HG03442 (cell line): ENCODE data around the gene H1-8.

Experiments used
- ATAC-seq: cut with Tn5 transposase; IDR thresholded peaks from one replicate; pipeline ENCODE4 v1.9.1; 2021; ENCODE audit warnings: mild to moderate bottlenecking, moderate library complexity; ENCODE audit not compliant: unreplicated experiment

H1-8 gene

GRCh38 chr3:129569856-129570255, 26.9 kb downstream of the H1-8 start:
- ATAC-seq, result no peak

- ATAC-seq, result no peak
Observed at GRCh38 chr3:129571605-129572547, 28.9 kb downstream of the H1-8 start.

DNA sequence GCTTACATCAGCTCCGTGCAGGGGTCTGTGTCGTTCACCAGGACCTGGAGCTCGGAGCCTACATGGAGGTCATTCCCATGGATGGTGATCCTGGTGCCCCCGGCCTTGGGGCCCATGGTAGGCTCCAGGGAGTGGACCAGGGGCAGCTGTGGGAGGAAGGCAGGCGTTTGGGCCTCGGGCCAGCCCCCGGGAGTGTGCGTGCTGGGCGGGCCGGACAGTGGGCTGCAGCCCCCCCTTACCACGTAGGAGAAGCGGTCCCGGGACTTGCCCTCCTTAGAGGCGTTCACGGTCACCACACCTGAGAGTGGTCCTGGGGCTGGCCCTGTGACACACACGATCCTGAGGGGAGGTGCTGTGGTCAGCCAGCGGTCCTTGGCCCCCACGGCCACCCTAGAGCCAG, 29.6 kb downstream of the H1-8 start:
- no peak for ATAC-seq

DNA sequence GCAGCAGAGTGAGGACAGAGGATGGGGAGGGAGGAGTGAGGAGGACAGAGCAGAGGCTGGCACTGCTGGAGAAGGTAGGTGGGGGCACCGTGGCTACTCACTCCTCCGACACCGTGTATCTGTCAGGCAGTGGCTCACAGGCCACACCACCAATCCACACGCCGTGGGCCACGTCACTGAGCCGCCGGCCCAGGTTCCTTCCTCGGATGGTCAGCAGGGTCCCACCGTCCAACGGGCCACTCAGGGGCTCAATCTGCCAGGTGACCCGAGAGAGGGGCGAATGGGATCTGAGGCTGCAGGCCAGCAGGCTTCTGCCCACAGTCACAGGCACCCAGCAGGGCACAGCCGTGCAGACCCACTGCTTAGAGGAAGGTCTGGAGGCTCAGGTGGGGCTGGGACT, 30.5 kb downstream of the H1-8 start:
- ATAC-seq, result no peak

- ATAC-seq, result no peak
Observed at GRCh38 chr3:129574206-129574605, 31.2 kb downstream of the H1-8 start.

- ATAC-seq, result no peak
Observed at GRCh38 chr3:129575233-129575996, 32.4 kb downstream of the H1-8 start.

DNA sequence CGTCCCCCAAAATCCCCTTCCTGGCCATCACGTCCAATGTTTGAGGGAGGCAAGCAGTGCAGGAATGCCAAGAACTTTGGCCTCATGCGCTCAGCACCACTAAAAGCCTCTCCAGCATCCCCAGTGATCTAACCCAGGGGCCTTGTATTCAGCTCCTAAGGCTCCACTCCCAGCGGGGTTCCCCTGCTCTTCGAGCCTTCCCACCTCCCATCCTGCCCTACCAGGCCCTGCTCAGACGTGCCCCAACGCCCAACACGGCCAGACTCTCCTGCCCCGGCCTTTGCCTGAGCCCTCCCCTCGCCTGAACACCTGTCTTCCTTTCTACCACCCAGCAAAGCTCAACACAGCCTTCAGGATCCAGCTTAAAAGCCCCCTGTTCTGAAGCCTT, 33.0 kb downstream of the H1-8 start:
- ATAC-seq, result no peak

GRCh38 chr3:129576514-129577352, 33.8 kb downstream of the H1-8 start:
- no peak for ATAC-seq

DNA sequence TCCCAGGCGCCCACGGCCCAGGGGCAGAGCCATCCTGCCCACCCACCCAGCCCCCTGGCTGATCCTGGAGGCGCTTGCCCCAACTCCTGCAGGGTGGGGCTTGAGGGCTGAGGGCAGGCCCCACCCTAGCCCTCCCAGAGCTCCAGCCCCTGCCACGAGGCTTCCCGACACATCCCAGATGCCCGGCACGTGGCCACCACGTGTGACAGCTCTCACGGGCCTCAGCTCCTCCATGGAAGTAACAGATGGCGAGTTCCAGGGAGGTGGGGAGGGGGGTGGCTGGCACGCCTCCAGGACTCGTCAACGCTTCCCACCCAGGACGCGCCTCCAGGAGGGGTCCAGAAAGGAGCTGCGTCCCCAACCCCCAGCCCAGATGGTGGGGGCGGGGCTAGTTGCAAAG, 34.4 kb downstream of the H1-8 start:
- ATAC-seq, result no peak

GRCh38 chr3:129577925-129578786, 35.2 kb downstream of the H1-8 start:
- no peak for ATAC-seq

DNA sequence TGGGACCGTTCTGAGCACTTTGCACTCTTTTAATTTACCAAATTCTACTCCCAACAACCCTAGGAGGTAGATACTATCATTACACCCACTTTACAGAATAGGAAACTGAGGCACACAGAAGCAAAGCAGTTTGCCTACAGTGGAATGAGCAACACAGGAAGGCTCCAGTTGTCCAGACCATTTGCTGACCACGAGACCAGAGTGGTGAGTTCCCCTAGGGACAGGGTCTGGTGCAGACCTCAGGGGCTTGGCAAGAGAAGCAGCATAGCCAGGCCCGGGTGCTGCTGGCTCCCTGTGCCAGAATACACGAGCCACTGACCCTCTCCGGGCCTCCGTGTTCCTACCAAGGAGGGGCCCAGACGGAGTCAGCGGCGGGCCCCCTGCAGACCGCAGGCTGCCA, 37.0 kb downstream of the H1-8 start:
- no peak for ATAC-seq

DNA sequence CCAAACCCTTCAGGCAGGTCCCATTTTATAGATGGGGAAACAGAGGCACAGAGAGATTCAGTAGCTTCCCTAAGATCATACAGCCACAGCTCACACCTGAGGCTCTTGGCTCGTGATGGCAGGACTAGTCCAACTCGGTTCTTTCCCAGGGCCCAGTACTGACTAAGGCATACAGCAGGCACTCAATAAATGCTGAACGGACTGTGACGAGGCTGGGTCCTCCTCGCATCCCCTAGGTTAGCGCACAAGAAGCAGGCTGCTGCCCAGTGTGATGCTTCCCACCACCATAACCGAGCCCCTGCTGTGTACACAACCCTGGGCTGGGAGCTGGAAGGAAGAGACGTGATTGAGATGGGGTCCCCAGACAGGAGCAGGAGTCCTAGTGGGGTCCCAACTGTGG, 38.6 kb downstream of the H1-8 start:
- no peak for ATAC-seq

DNA sequence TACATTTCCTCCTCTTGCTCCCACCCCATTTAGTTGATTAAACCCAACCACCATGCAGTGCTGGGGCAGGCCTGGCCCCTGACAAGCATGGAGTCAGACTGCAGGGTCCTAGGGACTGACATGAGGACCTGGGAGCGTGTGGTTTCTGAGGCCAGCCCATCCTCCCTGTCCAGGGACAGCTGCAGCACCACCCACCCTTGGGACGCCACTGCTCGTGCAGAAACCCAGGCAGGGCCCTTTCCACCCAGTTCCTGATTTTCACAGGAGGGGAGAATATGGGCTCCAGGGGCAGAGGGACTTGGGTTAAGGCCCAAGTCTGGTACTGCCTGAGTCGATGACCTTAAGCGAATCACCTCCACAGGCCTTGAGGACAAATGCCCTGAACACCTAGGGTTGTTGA, 39.8 kb downstream of the H1-8 start:
- no peak for ATAC-seq

DNA sequence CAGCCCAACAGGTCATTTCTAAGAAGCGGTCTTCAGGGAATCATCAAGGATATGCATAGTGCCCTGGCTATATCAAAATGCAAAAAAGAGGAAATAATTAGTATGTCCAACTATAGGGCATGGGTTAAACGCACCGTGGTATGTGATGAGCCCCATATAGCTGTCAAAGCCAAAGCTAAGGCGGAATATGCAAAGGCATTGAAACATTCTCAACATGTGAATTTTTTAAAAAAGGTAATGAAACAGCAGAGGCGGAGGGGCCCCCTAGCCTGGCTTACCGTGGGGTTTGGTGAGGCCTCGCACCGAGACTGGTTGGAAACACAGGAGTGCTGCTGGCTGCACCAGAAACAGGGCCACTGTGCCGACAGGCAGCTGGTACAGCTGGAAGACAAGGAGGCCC, 40.3 kb downstream of the H1-8 start:
- no peak for ATAC-seq

DNA sequence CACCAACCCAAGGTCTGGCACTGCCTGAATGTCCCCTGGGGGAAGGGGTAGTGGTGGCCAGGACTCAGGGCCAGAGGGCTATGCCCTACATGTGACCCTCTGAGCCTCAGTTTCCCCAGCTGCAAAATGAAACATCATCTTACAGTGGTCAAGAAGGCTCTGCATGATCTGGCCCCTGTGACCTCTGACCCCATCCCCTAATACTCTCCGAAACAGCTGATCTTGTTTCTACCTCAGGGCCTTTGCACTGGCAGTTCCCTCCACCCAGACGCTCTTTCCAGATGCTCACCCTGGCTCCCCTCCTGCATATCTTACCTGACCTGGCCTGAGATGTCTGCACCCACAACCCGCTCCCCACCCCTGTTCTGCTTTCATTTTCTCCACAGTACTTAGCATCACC, 41.7 kb downstream of the H1-8 start:
- ATAC-seq, result no peak

- ATAC-seq, result no peak
Observed at GRCh38 chr3:129585949-129586657, 43.1 kb downstream of the H1-8 start.

DNA sequence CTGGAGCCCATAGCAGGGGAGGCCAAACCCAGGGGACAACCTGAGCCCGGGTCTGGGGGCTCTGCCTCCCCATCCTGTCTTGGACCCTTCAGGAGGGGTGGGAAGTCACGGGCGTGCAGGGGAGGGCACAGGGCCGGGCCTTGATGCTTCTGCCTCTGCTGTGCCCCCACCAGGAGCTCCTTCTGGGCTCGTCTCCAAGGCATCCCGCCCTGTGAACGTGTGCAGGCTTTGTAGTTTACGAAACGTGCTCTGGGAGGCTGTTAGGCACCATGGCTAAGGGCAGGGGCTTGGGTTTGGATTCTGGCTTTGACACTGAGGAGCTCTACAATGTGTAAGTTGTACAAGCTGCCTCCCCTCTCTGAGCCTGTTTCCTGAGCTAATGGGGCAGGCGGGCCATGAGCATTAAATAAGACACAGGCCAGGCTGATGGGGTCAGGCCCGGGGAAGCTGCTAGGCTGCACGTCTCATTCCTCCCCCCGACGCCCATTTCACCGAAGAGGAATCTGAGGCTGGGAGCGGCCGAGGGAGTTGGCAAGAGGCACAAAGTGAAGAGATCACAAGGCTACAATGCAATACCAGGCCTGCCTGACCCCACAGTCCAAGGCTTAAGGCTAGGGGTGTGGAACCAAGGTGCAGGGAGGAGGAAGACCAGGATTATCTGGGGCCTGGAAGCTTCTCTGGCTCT, 43.9 kb downstream of the H1-8 start:
- ATAC-seq, result no peak

- ATAC-seq, result no peak
Observed at GRCh38 chr3:129587566-129588210, 44.7 kb downstream of the H1-8 start.

GRCh38 chr3:129590215-129590614, 47.2 kb downstream of the H1-8 start:
- no peak for ATAC-seq
